GM21529 (cell line): ENCODE results near the gene OR6N2.

Experiments
- ATAC-seq: cut with Tn5 transposase; IDR thresholded peaks from one replicate; pipeline ENCODE4 v1.9.1; 2021; ENCODE audit not compliant: unreplicated experiment

The OR6N2 gene

GRCh38 chr1:158781104-158781503 is at the start of gene OR6N2:
TSS of gene OR6N2 (minus strand) at chr1:158781204. CDS start at chr1:158777635, 3,569 bp downstream.
- ATAC-seq = no peak

- ATAC-seq = peak; percentile 48
These were observed 49.2 kb upstream of the OR6N2 start for GRCh38 chr1:158830074-158830677.

GRCh38 chr1:158821723-158822122 is 40.7 kb upstream of the OR6N2 start:
- no peak for ATAC-seq

- no peak for ATAC-seq
These were observed 38.7 kb upstream of the OR6N2 start for GRCh38 chr1:158819461-158820443.

- no peak for ATAC-seq
These were observed 38.0 kb upstream of the OR6N2 start for GRCh38 chr1:158818975-158819431.

- no peak for ATAC-seq
These were observed 37.6 kb upstream of the OR6N2 start for GRCh38 chr1:158818560-158818959.

- no peak for ATAC-seq
These were observed 34.0 kb upstream of the OR6N2 start for GRCh38 chr1:158814970-158815369.

- no peak for ATAC-seq
These were observed 32.2 kb upstream of the OR6N2 start for GRCh38 chr1:158813164-158813563.

GRCh38 chr1:158812336-158812735 is 31.3 kb upstream of the OR6N2 start:
- ATAC-seq = no peak

GRCh38 chr1:158810311-158810710 is 29.3 kb upstream of the OR6N2 start:
- no peak for ATAC-seq

GRCh38 chr1:158809862-158810261 is 28.9 kb upstream of the OR6N2 start:
- no peak for ATAC-seq

- ATAC-seq = no peak
These were observed 28.3 kb upstream of the OR6N2 start for GRCh38 chr1:158809256-158809655.

- no peak for ATAC-seq
These were observed 26.0 kb upstream of the OR6N2 start for GRCh38 chr1:158806916-158807536.

- ATAC-seq = no peak
These were observed 22.7 kb upstream of the OR6N2 start for GRCh38 chr1:158803678-158804077.

GRCh38 chr1:158801396-158801795 is 20.4 kb upstream of the OR6N2 start:
- ATAC-seq = no peak

GRCh38 chr1:158800526-158800925 is 19.5 kb upstream of the OR6N2 start:
- no peak for ATAC-seq

GRCh38 chr1:158799689-158800088 is 18.7 kb upstream of the OR6N2 start:
- no peak for ATAC-seq

GRCh38 chr1:158798531-158798930 is 17.5 kb upstream of the OR6N2 start:
- ATAC-seq = no peak

GRCh38 chr1:158794247-158794646 is 13.2 kb upstream of the OR6N2 start:
- no peak for ATAC-seq

GRCh38 chr1:158793604-158794003 is 12.6 kb upstream of the OR6N2 start:
- ATAC-seq = no peak
